H1 (cell line): ENCODE data around the gene TMEM39B. TPM values are rescaled to one million over a fixed set of nuclear protein-coding genes. Genes with fewer than 3 reads are reported as not detected.
A peak's percentile ranks its signal among the peaks of the same experiment; 100 is the strongest.

Experiments
- CTCF ChIA-PET: fragments of 300-600 bp; sonication (Branson Sonifier 250); formaldehyde crosslinking; loops from one replicate; lab custom pipeline; 2021; ENCODE audit not compliant: partially characterized antibody; lab: Charles Lee
- POLR2A ChIA-PET: fragments of 300-600 bp; sonication (Branson Sonifier 250); formaldehyde crosslinking; loops from one replicate; lab custom pipeline; 2021; ENCODE audit warnings: inconsistent platforms; ENCODE audit not compliant: partially characterized antibody; lab: Charles Lee
- DNase-seq, 2 experiments: peaks; one replicate each; pipeline versions ENCODE4 v3.0.0 to v3.0.0-alpha.2; 2010 to 2022; ENCODE audit warnings: low spot score in 2 of 2, low read depth in 1 of 2, mixed read lengths in 1 of 2
- FAIRE-seq: peaks from 2 replicates; lab custom pipeline; 2011; peaks lifted over from hg19 to GRCh38; lab: Jason Lieb, UNC
- H2AFZ ChIP-seq: 2 replicates; pipeline ENCODE4 v1.8.1; 2012; ENCODE audit warnings: low read length, inconsistent platforms
- H2AK5ac ChIP-seq: 2 replicates; pipeline ENCODE4 v1.6.1; 2013; ENCODE audit warnings: low read depth, low read length
- H2BK120ac ChIP-seq: replicated peaks from 2 replicates; pipeline ENCODE3; 2013; ENCODE audit warnings: low read depth, low read length, inconsistent platforms
- H2BK12ac ChIP-seq: 2 replicates; pipeline ENCODE4 v1.6.1; 2013; ENCODE audit warnings: low read depth, low read length
- H2BK15ac ChIP-seq: 2 replicates; pipeline ENCODE4 v1.6.1; 2013; ENCODE audit warnings: low read length
- H2BK20ac ChIP-seq: 2 replicates; pipeline ENCODE4 v1.6.1; 2013; ENCODE audit warnings: low read length
- H2BK5ac ChIP-seq: 2 replicates; pipeline ENCODE4 v1.6.1; 2013; ENCODE audit warnings: low read depth, low read length
- H3K14ac ChIP-seq: 2 replicates; pipeline ENCODE4 v1.6.1; 2013; ENCODE audit warnings: inconsistent platforms; ENCODE audit not compliant: insufficient read length
- H3K18ac ChIP-seq: 2 replicates; pipeline ENCODE4 v1.6.1; 2013; ENCODE audit warnings: low read length; ENCODE audit errors: extremely low read depth
- H3K23ac ChIP-seq: 2 replicates; pipeline ENCODE4 v1.6.1; 2013; ENCODE audit warnings: inconsistent platforms; ENCODE audit not compliant: insufficient read length
- H3K23me2 ChIP-seq: 2 replicates; pipeline ENCODE4 v1.6.1; 2013; ENCODE audit warnings: low read depth, low read length
- H3K27ac ChIP-seq: 2 replicates; pipeline ENCODE4 v1.6.1; 2011; ENCODE audit warnings: low read depth, low read length, inconsistent platforms
- H3K27me3 ChIP-seq, 4 experiments: replicated peaks in 1 of 4; 1 replicate in 1 of 4; 2 replicates in 3 of 4; pipeline versions ENCODE4 v1.6.1 to v1.8.1; 2011 to 2013; ENCODE audit warnings: low read length in 3 of 4, mild to moderate bottlenecking in 3 of 4, inconsistent platforms in 2 of 4, mixed read lengths in 2 of 4, moderate library complexity in 1 of 4; ENCODE audit not compliant: control insufficient read depth in 3 of 4, insufficient read depth in 3 of 4; ENCODE audit errors: extremely low read depth in 1 of 4
- H3K36me3 ChIP-seq, 4 experiments: 2 replicates each; pipeline versions ENCODE4 v1.6.1 to v1.8.1; 2011 to 2013; ENCODE audit warnings: mild to moderate bottlenecking in 4 of 4, low read length in 3 of 4, moderate library complexity in 2 of 4, control low read depth in 1 of 4, inconsistent platforms in 1 of 4; ENCODE audit not compliant: insufficient read depth in 4 of 4, control insufficient read depth in 2 of 4
- H3K4ac ChIP-seq: replicated peaks from 2 replicates; pipeline ENCODE3; 2013; ENCODE audit warnings: low read length, low read depth, mixed read lengths, inconsistent platforms; ENCODE audit not compliant: insufficient read length
- H3K4me1 ChIP-seq, 4 experiments: replicated peaks in 1 of 4; 1 replicate in 1 of 4; 2 replicates in 3 of 4; pipeline versions ENCODE4 v1.6.1 to v1.8.1; 2011 to 2013; ENCODE audit warnings: low read length in 3 of 4, inconsistent platforms in 2 of 4, mixed read lengths in 1 of 4; ENCODE audit not compliant: insufficient read depth in 4 of 4, control insufficient read depth in 3 of 4
- H3K4me2 ChIP-seq, 2 experiments: 2 replicates each; pipeline versions ENCODE4 v1.6.1 to v1.8.1; 2011 to 2013; ENCODE audit warnings: low read depth in 2 of 2, low read length in 2 of 2, control low read depth in 1 of 2, inconsistent platforms in 1 of 2, mild to moderate bottlenecking in 1 of 2; ENCODE audit not compliant: insufficient read depth in 1 of 2
- H3K4me3 ChIP-seq, 4 experiments: fragments of 200-600, 300-600 bp in 1 of 4; sonication (generic), shearing (Covaris generic), sonication (Bioruptor Twin) in 1 of 4; 2 replicates each; pipeline versions ENCODE4 v1.5.1 to v1.8.1; 2011 to 2016; ENCODE audit warnings: low read length in 4 of 4, low read depth in 3 of 4, control low read depth in 2 of 4, inconsistent platforms in 2 of 4, mild to moderate bottlenecking in 2 of 4, mixed read lengths in 1 of 4, moderate library complexity in 1 of 4; ENCODE audit not compliant: insufficient read depth in 2 of 4; ENCODE audit errors: extremely low read depth in 1 of 4
- H3K56ac ChIP-seq: replicated peaks from 2 replicates; pipeline ENCODE3; 2013; ENCODE audit warnings: low read depth, mild to moderate bottlenecking, mixed read lengths, low read length, inconsistent platforms; ENCODE audit not compliant: insufficient read length
- H3K79me1 ChIP-seq: 2 replicates; pipeline ENCODE4 v1.6.1; 2013; ENCODE audit warnings: low read depth, low read length, control low read depth
- H3K79me2 ChIP-seq, 2 experiments: 2 replicates each; pipeline versions ENCODE4 v1.6.1 to v1.8.1; 2012 to 2013; ENCODE audit warnings: low read length in 2 of 2, mild to moderate bottlenecking in 2 of 2, inconsistent platforms in 1 of 2; ENCODE audit not compliant: insufficient read depth in 2 of 2, control insufficient read depth in 1 of 2
- H3K9ac ChIP-seq, 4 experiments: replicated peaks in 1 of 4; 1 replicate in 1 of 4; 2 replicates in 3 of 4; pipeline versions ENCODE4 v1.6.1 to v1.8.1; 2011 to 2013; ENCODE audit warnings: low read depth in 3 of 4, low read length in 3 of 4, control low read depth in 2 of 4, mild to moderate bottlenecking in 2 of 4, moderate library complexity in 2 of 4, inconsistent platforms in 1 of 4; ENCODE audit errors: extremely low read depth in 1 of 4
- H3K9me3 ChIP-seq, 2 experiments: 2 replicates each; pipeline versions ENCODE4 v1.6.1 to v1.8.1; 2012 to 2013; ENCODE audit warnings: mild to moderate bottlenecking in 2 of 2, moderate library complexity in 2 of 2, control low read depth in 1 of 2, inconsistent platforms in 1 of 2, low read depth in 1 of 2, low read length in 1 of 2, mixed read lengths in 1 of 2; ENCODE audit not compliant: insufficient read depth in 2 of 2
- H4K20me1 ChIP-seq, 2 experiments: replicated peaks in 1 of 2; 2 replicates each; pipeline versions ENCODE3 to v1.8.1; 2011 to 2013; ENCODE audit warnings: inconsistent platforms in 2 of 2, low read length in 2 of 2, mild to moderate bottlenecking in 1 of 2; ENCODE audit not compliant: insufficient read depth in 2 of 2, control insufficient read depth in 1 of 2
- H4K5ac ChIP-seq: 2 replicates; pipeline ENCODE4 v1.6.1; 2013; ENCODE audit warnings: low read length, low read depth, mixed read lengths, inconsistent platforms; ENCODE audit not compliant: insufficient read length
- H4K8ac ChIP-seq: 2 replicates; pipeline ENCODE4 v1.8.0; 2013; ENCODE audit warnings: mild to moderate bottlenecking, moderate library complexity, low read length, inconsistent platforms; ENCODE audit not compliant: insufficient read depth; ENCODE audit errors: extremely low read depth
- H4K91ac ChIP-seq: replicated peaks from 2 replicates; pipeline ENCODE3; 2013; ENCODE audit warnings: low read length, mixed read lengths, inconsistent platforms; ENCODE audit not compliant: insufficient read length
- BCL11A ChIP-seq, 2 experiments: IDR thresholded peaks; one replicate each; pipeline ENCODE4 v1.6.1; 2011; ENCODE audit warnings: low read depth in 2 of 2, low read length in 2 of 2, mild to moderate bottlenecking in 2 of 2
- BRCA1 ChIP-seq: IDR thresholded peaks from 2 replicates; pipeline ENCODE4 v1.6.1; 2012; ENCODE audit warnings: low read depth, low read length, improper control_type of control experiment
- CREB1 ChIP-seq: IDR thresholded peaks from 2 replicates; pipeline ENCODE4 v1.6.1; 2012; ENCODE audit warnings: inconsistent platforms
- E2F6 ChIP-seq: IDR thresholded peaks from 2 replicates; pipeline ENCODE4 v1.6.1; 2012; ENCODE audit warnings: inconsistent platforms
- JUN ChIP-seq: IDR thresholded peaks from 2 replicates; pipeline ENCODE4 v1.6.1; 2011; ENCODE audit warnings: low read depth, mild to moderate bottlenecking, improper control_type of control experiment, low read length
- MAFK ChIP-seq: IDR thresholded peaks from 2 replicates; pipeline ENCODE4 v1.6.1; 2012; ENCODE audit warnings: low read depth, mild to moderate bottlenecking, improper control_type of control experiment, low read length
- POLR2A ChIP-seq, 2 experiments: IDR thresholded peaks; 1 replicate in 1 of 2; 2 replicates in 1 of 2; pipeline ENCODE4 v1.6.1; 2011; ENCODE audit warnings: low read depth in 2 of 2, low read length in 2 of 2, mild to moderate bottlenecking in 2 of 2; ENCODE audit errors: control extremely low read depth in 1 of 2
- POLR2AphosphoS5 ChIP-seq: IDR thresholded peaks from 2 replicates; pipeline ENCODE4 v1.6.1; 2011; ENCODE audit warnings: low read depth, low read length
- RNF2 ChIP-seq: fragments of 200-900, 300-1000 bp; sonication (generic); IDR thresholded peaks from 2 replicates; pipeline ENCODE4 v1.7.1; 2016; ENCODE audit warnings: borderline replicate concordance, low read depth, mild to moderate bottlenecking, antibody characterized with exemption, low read length; ENCODE audit not compliant: poor library complexity, severe bottlenecking; ENCODE audit errors: missing control alignments
- SP2 ChIP-seq: IDR thresholded peaks from 2 replicates; pipeline ENCODE4 v1.6.1; 2012; ENCODE audit warnings: mild to moderate bottlenecking, low read length, inconsistent platforms
- TEAD4 ChIP-seq: IDR thresholded peaks from 2 replicates; pipeline ENCODE4 v1.6.1; 2012; ENCODE audit warnings: low read depth, low read length, inconsistent platforms, mixed read lengths
- WGBS, 2 experiments: shearing (Covaris generic) in 1 of 2; methylation state at CpG; one replicate each; pipeline versions ENCODE4 v1.1.6 to v1.1.7; 2013 to 2015; ENCODE audit warnings: low lambda C conversion rate in 2 of 2, mixed read lengths in 2 of 2, inconsistent platforms in 1 of 2, low coverage in 1 of 2, missing lambda C conversion rate in 1 of 2; ENCODE audit not compliant: insufficient replicate concordance in 2 of 2, insufficient coverage in 1 of 2, insufficient read length in 1 of 2; ENCODE audit errors: extremely low coverage in 1 of 2, missing lambda C conversion rate in 1 of 2; 5-methylcytosine and 5-hydroxymethylcytosine counted together
- polyA plus RNA-seq, 7 experiments: library from polyadenylated mRNA; depleted of rRNA in 3 of 7; stranded (reverse) in 5 of 7; unstranded in 2 of 7; fragments of >200 nt in 5 of 7; fragments of 200-250 nt in 2 of 7; gene quantifications; 1 replicate in 5 of 7; 2 replicates in 1 of 7; 4 replicates in 1 of 7; pipeline versions ENCODE4 v1.2.1 to v1.2.3, GENCODE V29; 2011 to 2013; ENCODE audit warnings: missing spikeins in 2 of 7, mixed read lengths in 2 of 7
- total RNA-seq: library from RNA; stranded (reverse); fragmentation: NEBNext Ultra II Directional; extraction: Animal tissue kit (Norgen Biotek cat#: 25700); gene quantifications from 2 replicates; pipeline ENCODE4 v1.2.1, GENCODE V29; 2021
- TF ChIP-seq, protein P1 (sequence below): IDR thresholded peaks from 2 replicates; pipeline ENCODE4 v1.6.1; 2011; ENCODE audit warnings: low read depth, mild to moderate bottlenecking, low read length; ENCODE audit not compliant: insufficient read depth

TMEM39B gene
- total and polyA plus RNA-seq, 2 of the 8 experiments (the other 6 are each of a cell fraction or from before 2014, with no cell fraction given) = 25.3 to 32.7 TPM

- Histone ChIP-seq H2AK5ac (no peak overlapping the region), H2BK120ac (no peak overlapping the region), H3K27ac (no peak overlapping the region), H2BK5ac (no peak overlapping the region), H3K27me3 (no peaks in the 10 kb centered on the region), H3K79me1 (peaks cover 2% of the 10 kb centered on the region; the same call in 1 of the 2 replicates), H2AFZ (no peak overlapping the region), H3K18ac (no peak overlapping the region), H4K20me1 (peaks cover 1% of the 10 kb centered on the region in 2 experiments), H4K8ac (no peak overlapping the region), H3K4me2 (peak overlapping the region in 1 of 2 experiments; percentile 3; a peak in 1 of 4 replicates), H3K14ac (no peak overlapping the region), H3K36me3 (no peaks in the 10 kb centered on the region), H3K23ac (no peak overlapping the region), H3K79me2 (peaks cover 3 to 5% of the 10 kb centered on the region in 2 experiments), H2BK15ac (0 out of 2 replicates have a peak overlapping the region, but pooled peaks have one; percentile 12), H3K4ac (no peak overlapping the region), H2BK12ac (peak overlapping the region; percentile 42; the same call in 1 of the 2 replicates), H4K5ac (no peak overlapping the region), H3K23me2 (peaks cover 9% of the 10 kb centered on the region; the same call in 1 of the 2 replicates), H2BK20ac (no peak overlapping the region), H3K4me3 (no peak overlapping the region), H4K91ac (no peak overlapping the region), H3K9ac (no peak overlapping the region; a peak in 1 of 7 replicates), H3K4me1 (peaks cover 0 to 16% (median 7%) of the 10 kb centered on the region in 4 experiments; a peak in 6 of 7 replicates), H3K9me3 (no peaks in the 10 kb centered on the region), H3K56ac (no peak overlapping the region)
- ChIA-PET POLR2A (interaction anchor here (0.8 to 1.2 kb wide), 2 partner anchors 13 to 21 kb away, joined by 3 read pairs; no protein-coding TSS in a partner anchor), CTCF (no interaction called here)
- FAIRE-seq (no peak), DNase-seq (no peak)
- 91% methylated on average over 5 of the region's 5 CpGs; no CpG with 5 or more reads in 1 of the 2 experiments for WGBS, 2 experiments
- no peak for TF ChIP-seq BCL11A (IDR thresholded peaks at IDR 0.05; ENCODE audit: low read depth in 2 of 2, low read length in 2 of 2)
- TF ChIP-seq E2F6 = no peak
- TF ChIP-seq, protein P1, sequence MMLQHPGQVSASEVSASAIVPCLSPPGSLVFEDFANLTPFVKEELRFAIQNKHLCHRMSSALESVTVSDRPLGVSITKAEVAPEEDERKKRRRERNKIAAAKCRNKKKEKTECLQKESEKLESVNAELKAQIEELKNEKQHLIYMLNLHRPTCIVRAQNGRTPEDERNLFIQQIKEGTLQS = no peak
- no peak for TF ChIP-seq JUN
- no peak for TF ChIP-seq BRCA1
- TF ChIP-seq TEAD4 = no peak
- no peak for TF ChIP-seq CREB1
- 0 out of 3 replicates have a peak, but pooled peaks of 1 of the 2 experiments have one; percentile 16 for TF ChIP-seq POLR2A (IDR thresholded peaks at IDR 0.05; ENCODE audit: control extremely low read depth in 1 of 2, low read depth in 2 of 2, low read length in 2 of 2)
- no peak for TF ChIP-seq SP2
- TF ChIP-seq POLR2AphosphoS5 = no peak
- TF ChIP-seq MAFK = peak; percentile 66
- TF ChIP-seq RNF2 = no peak
Measured at GRCh38 chr1:32068957-32069588, 3.7 kb upstream of the TMEM39B start.
